Smooth muscle cell of the coronary artery (primary cell): Measurements from ENCODE around the gene PDE10A. TPM values are rescaled to one million over a fixed set of nuclear protein-coding genes. Genes with fewer than 3 reads are reported as not detected.

Source experiments
- total RNA-seq: library from RNA; depleted of rRNA; stranded (reverse); fragments of >200 nt; gene quantifications from 2 replicates; pipeline ENCODE4 v1.2.3, GENCODE V29; 2014; ENCODE audit warnings: low replicate concordance

PDE10A gene
- 1.9 and 13.0 TPM in 2 replicates for total RNA-seq

DNA sequence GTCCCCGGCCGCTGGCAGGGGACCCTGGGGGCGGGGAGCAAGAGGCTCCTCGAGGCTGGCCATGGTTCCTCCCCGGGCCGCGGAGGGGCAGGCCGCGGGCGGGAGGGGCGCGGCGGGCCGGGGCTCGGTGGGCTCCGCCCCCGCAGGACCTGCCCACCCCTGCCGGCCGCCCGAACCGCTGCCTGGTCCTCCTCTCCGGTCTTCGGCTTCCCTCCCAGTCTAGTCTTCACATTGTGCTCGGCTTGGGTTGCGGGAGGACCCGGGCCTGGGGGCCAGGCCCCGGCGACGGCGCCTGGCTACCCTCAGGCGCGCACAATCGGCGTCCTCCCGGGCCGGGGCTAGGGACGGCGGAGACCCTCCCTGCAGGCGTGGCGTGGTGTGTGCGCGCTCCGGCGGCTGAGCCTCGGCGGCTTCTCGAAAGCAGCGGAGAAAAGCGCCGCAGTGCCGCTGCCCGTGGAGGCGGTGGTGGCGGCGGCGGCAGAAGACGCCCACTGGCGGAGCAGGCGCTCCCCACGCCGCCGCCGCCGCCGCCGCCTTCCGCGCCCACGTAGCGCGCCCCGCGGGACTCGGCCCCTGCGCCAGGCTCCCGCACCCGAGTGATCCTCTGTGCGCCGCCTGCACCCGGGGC lies at the start of gene PDE10A:
Gene PDE10A (minus strand): TSS at position 493 of the 628 bp plus-strand sequence. CDS start 430 bp downstream, at position 63.

DNA sequence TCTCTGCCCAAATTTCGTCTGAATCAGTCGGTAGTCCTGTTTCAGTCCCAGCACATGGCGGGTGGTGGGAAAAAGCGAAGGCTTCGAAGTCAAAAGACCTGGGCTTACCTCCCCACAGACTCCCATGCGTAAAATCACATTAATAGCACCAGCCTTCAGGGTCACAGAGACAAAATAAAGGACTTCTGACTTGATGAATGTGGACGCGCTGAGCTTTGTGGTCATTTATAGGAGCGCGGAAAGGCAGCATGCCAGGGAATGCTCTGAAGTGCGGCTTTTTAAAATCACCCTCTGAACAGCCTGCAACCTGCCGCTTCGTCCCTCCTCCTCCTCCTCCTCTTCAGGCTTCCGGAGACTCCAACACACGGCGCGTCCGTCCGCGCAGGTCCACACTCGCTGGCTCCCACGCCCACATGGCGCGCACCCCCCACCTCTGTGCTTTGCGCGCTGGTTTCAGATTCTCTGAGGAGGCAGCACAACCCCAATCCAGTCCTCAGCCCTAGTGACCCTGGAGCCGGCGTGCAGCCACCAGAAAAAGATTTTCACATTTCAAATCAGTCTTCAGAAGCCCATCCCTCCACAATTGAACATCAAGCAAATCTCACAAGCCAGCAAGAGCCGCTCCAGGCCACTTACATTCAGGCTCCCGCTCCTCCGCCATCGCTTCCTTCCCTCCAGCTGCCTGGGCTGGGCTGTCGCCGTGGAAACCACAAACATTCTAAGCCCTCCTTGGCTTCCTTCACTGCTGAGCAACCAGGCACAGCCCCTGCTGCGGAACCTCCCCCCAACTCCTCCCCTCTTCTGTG lies 353.9 kb downstream of the PDE10A start, which contains the start of gene C6orf118:
Gene C6orf118 (minus strand): TSS at position 680 of the 806 bp plus-strand sequence. CDS start 19 bp downstream, at position 661.

